Vagina (tissue), 2 donors: ENCODE measurements around the gene DMRTB1. TPM values are rescaled to one million over a fixed set of nuclear protein-coding genes. Genes with fewer than 3 reads are reported as not detected.

Source experiments
- DNase-seq, 2 donors: peaks; one replicate each; pipeline ENCODE4 v3.0.0-alpha.2; 2017; ENCODE audit errors: extremely low spot score in 2 of 2
- H3K27ac ChIP-seq: fragments of 200-600 bp; sonication (generic); one replicate; pipeline ENCODE4 v1.5.1; 2019
- H3K27me3 ChIP-seq: fragments of 200-600 bp; sonication (generic); one replicate; pipeline ENCODE4 v1.5.1; 2019
- H3K36me3 ChIP-seq, 2 donors: fragments of 200-600 bp; sonication (generic); one replicate each; pipeline ENCODE4 v1.5.1; 2017 to 2019
- H3K4me1 ChIP-seq: fragments of 200-600 bp; sonication (generic); one replicate; pipeline ENCODE4 v1.5.1; 2019
- H3K4me3 ChIP-seq, 2 donors: fragments of 200-600 bp; sonication (generic); 1 replicate in 1 of 2; 2 replicates in 1 of 2; pipeline ENCODE4 v1.5.1; 2016 to 2019
- H3K9me3 ChIP-seq: fragments of 200-600 bp; sonication (generic); one replicate; pipeline ENCODE4 v1.5.1; 2019
- CTCF ChIP-seq, 3 experiments: fragments of 450-650 bp in 2 of 3; fragments of 200-600 bp in 1 of 3; sonication (generic) in 1 of 3; IDR thresholded peaks; one replicate each; pipeline ENCODE4 v1.5.1; 2017 to 2019; ENCODE audit warnings: antibody characterized with exemption in 3 of 3, mild to moderate bottlenecking in 2 of 3, moderate library complexity in 2 of 3
- POLR2A ChIP-seq, 2 donors: fragments of 450-650 bp; IDR thresholded peaks; one replicate each; pipeline ENCODE4 v1.6.1; 2017; ENCODE audit warnings: antibody characterized with exemption in 2 of 2, mild to moderate bottlenecking in 2 of 2, moderate library complexity in 2 of 2
- POLR2AphosphoS5 ChIP-seq, 2 donors: sonication (generic); formaldehyde crosslinking; IDR thresholded peaks; one replicate each; pipeline ENCODE4 v1.9.0; 2017; ENCODE audit warnings: antibody characterized with exemption in 2 of 2, mild to moderate bottlenecking in 2 of 2, low read depth in 1 of 2; ENCODE audit not compliant: insufficient read depth in 1 of 2
- intact Hi-C: fragments of 100-400 bp; cut with DNase I; formaldehyde crosslinking; loops from one replicate; pipeline ENCODE4 v1.15.1; 2023
- total RNA-seq: library from RNA; depleted of rRNA; stranded (reverse); fragments of >200 nt; gene quantifications from one replicate; pipeline ENCODE4 v1.2.3, GENCODE V29; 2016

Gene DMRTB1
- total RNA-seq, 1 donor from 2014 or later = not detected

GRCh38 chr1:53411541-53412152 lies 47.6 kb upstream of the DMRTB1 start:
- no peaks in the 10 kb centered on the region for H3K36me3 ChIP-seq
- no peak overlapping the region for H3K27ac ChIP-seq
- no peak overlapping the region for H3K4me3 ChIP-seq
- intact Hi-C loops = no loop called here
- no peaks in the 10 kb centered on the region for H3K27me3 ChIP-seq
- H3K9me3 ChIP-seq = no peaks in the 10 kb centered on the region
- DNase-seq = peak in 1 of 2 donors; percentile 62
- H3K4me1 ChIP-seq = no peaks in the 10 kb centered on the region
- TF ChIP-seq CTCF (IDR thresholded peaks at IDR 0.05) = no peak
- no peak for TF ChIP-seq POLR2AphosphoS5 (IDR thresholded peaks at IDR 0.05; ENCODE audit: insufficient read depth in 1 of 2, low read depth in 1 of 2)
- TF ChIP-seq POLR2A (IDR thresholded peaks at IDR 0.05) = no peak

GRCh38 chr1:53412285-53413174 lies 46.7 kb upstream of the DMRTB1 start:
- no peaks in the 10 kb centered on the region for H3K4me1 ChIP-seq
- no peaks in the 10 kb centered on the region for H3K36me3 ChIP-seq
- peak in 1 of 2 donors; percentile 62 for DNase-seq
- no peaks in the 10 kb centered on the region for H3K9me3 ChIP-seq
- TF ChIP-seq POLR2A (IDR thresholded peaks at IDR 0.05) (no peak), POLR2AphosphoS5 (IDR thresholded peaks at IDR 0.05; ENCODE audit: insufficient read depth in 1 of 2, low read depth in 1 of 2) (no peak), CTCF (IDR thresholded peaks at IDR 0.05) (no peak)
- intact Hi-C loops = no loop called here
- H3K27me3 ChIP-seq = no peaks in the 10 kb centered on the region
- H3K4me3 ChIP-seq = no peak overlapping the region
- H3K27ac ChIP-seq = no peak overlapping the region

GRCh38 chr1:53413175-53414001 lies 45.8 kb upstream of the DMRTB1 start:
- no peak for TF ChIP-seq CTCF (IDR thresholded peaks at IDR 0.05)
- TF ChIP-seq POLR2AphosphoS5 (IDR thresholded peaks at IDR 0.05; ENCODE audit: insufficient read depth in 1 of 2, low read depth in 1 of 2) = no peak
- TF ChIP-seq POLR2A (IDR thresholded peaks at IDR 0.05) = no peak
- H3K9me3 ChIP-seq = no peaks in the 10 kb centered on the region
- no peak overlapping the region for H3K4me3 ChIP-seq
- H3K27ac ChIP-seq = no peak overlapping the region
- peak in 1 of 2 donors; percentile 64 for DNase-seq
- H3K4me1 ChIP-seq = no peaks in the 10 kb centered on the region
- no peaks in the 10 kb centered on the region for H3K36me3 ChIP-seq
- intact Hi-C loops = no loop called here
- no peaks in the 10 kb centered on the region for H3K27me3 ChIP-seq

GRCh38 chr1:53414632-53415031 lies 44.6 kb upstream of the DMRTB1 start:
- Histone ChIP-seq H3K27me3 (no peaks in the 10 kb centered on the region), H3K27ac (no peak overlapping the region), H3K36me3 (no peaks in the 10 kb centered on the region), H3K4me1 (no peaks in the 10 kb centered on the region), H3K9me3 (no peaks in the 10 kb centered on the region), H3K4me3 (no peak overlapping the region)
- DNase-seq = peak in 1 of 2 donors; percentile 67
- no peak for TF ChIP-seq POLR2AphosphoS5 (IDR thresholded peaks at IDR 0.05; ENCODE audit: insufficient read depth in 1 of 2, low read depth in 1 of 2)
- TF ChIP-seq POLR2A (IDR thresholded peaks at IDR 0.05) = no peak
- TF ChIP-seq CTCF (IDR thresholded peaks at IDR 0.05) = no peak
- intact Hi-C loops = no loop called here
